CD4-positive, alpha-beta T cell (primary cell): Measurements from ENCODE around the gene KIF26B. TPM values are rescaled to one million over a fixed set of nuclear protein-coding genes. Genes with fewer than 3 reads are reported as not detected.

ENCODE experiments used
- ATAC-seq: fragments of 200-7000 bp; cut with Tn5 transposase; one replicate; pipeline ENCODE4 v1.10.0; 2022; ENCODE audit warnings: mild to moderate bottlenecking; ENCODE audit not compliant: poor library complexity
- CTCF ChIA-PET: fragments of 350-600 bp; sonication (Branson Sonifier 250); formaldehyde crosslinking; loops from one replicate; lab custom pipeline; 2021; ENCODE audit warnings: antibody characterized with exemption, inconsistent platforms; lab: Charles Lee
- POLR2A ChIA-PET: fragments of 350-600 bp; sonication (Branson Sonifier 250); formaldehyde crosslinking; loops from one replicate; lab custom pipeline; 2021; ENCODE audit warnings: antibody characterized with exemption, inconsistent platforms; lab: Charles Lee
- DNase-seq, 14 experiments: peaks; one replicate each; pipeline ENCODE4 v3.0.0-alpha.2; 2013 to 2020; ENCODE audit warnings: mixed read lengths in 2 of 14
- H3K27ac ChIP-seq, 2 donors: one replicate each; pipeline versions ENCODE4 v1.5.1 to v1.7.0; 2013; ENCODE audit warnings: low read length in 2 of 2, low read depth in 1 of 2, mild to moderate bottlenecking in 1 of 2
- H3K27me3 ChIP-seq, 2 experiments: 1 replicate in 1 of 2; 2 replicates in 1 of 2; pipeline versions ENCODE4 v1.6.1 to v1.7.0; 2013; ENCODE audit warnings: low read length in 2 of 2, control low read depth in 1 of 2, mild to moderate bottlenecking in 1 of 2, moderate library complexity in 1 of 2; ENCODE audit not compliant: insufficient read depth in 2 of 2, control insufficient read depth in 1 of 2
- H3K36me3 ChIP-seq: one replicate; pipeline ENCODE4 v1.6.1; 2013; ENCODE audit warnings: low read length, control low read depth; ENCODE audit not compliant: insufficient read depth
- H3K4me1 ChIP-seq: one replicate; pipeline ENCODE4 v1.6.1; 2013; ENCODE audit warnings: low read length, control low read depth; ENCODE audit not compliant: insufficient read depth
- H3K4me3 ChIP-seq: one replicate; pipeline ENCODE4 v1.5.1; 2013; ENCODE audit warnings: mild to moderate bottlenecking, low read length, moderate library complexity
- H3K9me3 ChIP-seq, 2 experiments: 1 replicate in 1 of 2; 2 replicates in 1 of 2; pipeline versions ENCODE4 v1.6.1 to v1.7.0; 2013; ENCODE audit warnings: low read length in 2 of 2, mild to moderate bottlenecking in 2 of 2, control low read depth in 1 of 2, moderate library complexity in 1 of 2; ENCODE audit not compliant: control insufficient read depth in 1 of 2, insufficient read depth in 1 of 2
- H3K27ac Mint-ChIP-seq: one replicate; pipeline ENCODE4 v1.8.0; 2020; ENCODE audit warnings: mixed read lengths
- H3K27me3 Mint-ChIP-seq: one replicate; pipeline ENCODE4 v1.8.0; 2021; ENCODE audit warnings: mixed read lengths
- H3K36me3 Mint-ChIP-seq: one replicate; pipeline ENCODE4 v1.8.0; 2021; ENCODE audit warnings: low read depth, mixed read lengths
- H3K4me1 Mint-ChIP-seq: one replicate; pipeline ENCODE4 v1.8.0; 2021; ENCODE audit warnings: low read depth, mixed read lengths
- H3K4me3 Mint-ChIP-seq: one replicate; pipeline ENCODE4 v1.8.0; 2020; ENCODE audit warnings: mild to moderate bottlenecking, mixed read lengths
- H3K9me3 Mint-ChIP-seq: one replicate; pipeline ENCODE4 v1.8.0; 2020; ENCODE audit warnings: mixed read lengths
- CTCF ChIP-seq: fragments of 200-600 bp; IDR thresholded peaks from one replicate; pipeline ENCODE4 v1.8.0; 2022; ENCODE audit warnings: antibody characterized with exemption, mild to moderate bottlenecking
- intact Hi-C, 2 experiments: fragments of 100-400 bp; cut with DNase I in 1 of 2; cut with micrococcal nuclease in 1 of 2; formaldehyde crosslinking; loops; one replicate each; pipeline versions ENCODE4 v1.15.1 to v1.9.0; 2023 to 2025; cut with DNase I, micrococcal nuclease
- total RNA-seq, 174 experiments: library from RNA in 2 of 174; stranded (reverse) in 2 of 174; gene quantifications; one replicate each; pipeline ENCODE4 v1.2.3 and lab custom pipeline; 2021 to 2026

KIF26B gene
- total RNA-seq, 2 experiments from 2014 or later: 0.03 TPM; not detected in 1

GRCh38 chr1:245388687-245389086, 233.9 kb downstream of the KIF26B start:
- Mint-ChIP-seq H3K4me3 (no peak overlapping the region), H3K27me3 (no peaks in the 10 kb centered on the region), H3K9me3 (peaks cover 3% of the 10 kb centered on the region), H3K27ac (no peak overlapping the region), H3K4me1 (no peaks in the 10 kb centered on the region), H3K36me3 (no peaks in the 10 kb centered on the region)
- Histone ChIP-seq H3K27me3 (no peaks in the 10 kb centered on the region), H3K36me3 (no peaks in the 10 kb centered on the region), H3K9me3 (no peaks in the 10 kb centered on the region), H3K27ac (no peak overlapping the region), H3K4me1 (no peaks in the 10 kb centered on the region), H3K4me3 (no peak overlapping the region)
- intact Hi-C loops: no loop called here
- DNase-seq: no peak
- ATAC-seq: no peak
- POLR2A ChIA-PET: no interaction called here
- TF ChIP-seq CTCF: no peak
- CTCF ChIA-PET: no interaction called here

DNA sequence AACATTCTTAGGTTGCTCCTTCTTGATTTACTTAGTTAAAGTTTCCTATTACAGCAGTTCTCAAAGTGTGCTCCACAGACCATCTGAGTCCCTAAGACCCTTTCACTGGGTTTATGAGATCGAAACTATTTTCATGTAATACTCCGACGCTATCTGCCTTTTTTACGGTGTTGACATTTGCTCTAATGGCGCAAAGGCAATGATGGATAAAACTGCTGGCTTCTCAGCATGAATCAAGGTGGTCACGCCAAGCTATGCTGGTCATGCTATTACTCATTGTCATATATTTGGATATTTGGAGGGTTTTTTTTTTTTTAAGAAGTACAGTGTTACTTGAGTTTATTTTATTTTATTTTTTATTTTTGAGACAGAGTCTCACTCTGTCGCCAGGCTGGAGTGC, 235.1 kb downstream of the KIF26B start:
- Mint-ChIP-seq H3K4me1 (no peaks in the 10 kb centered on the region), H3K27ac (no peak overlapping the region), H3K4me3 (no peak overlapping the region), H3K36me3 (no peaks in the 10 kb centered on the region), H3K27me3 (no peaks in the 10 kb centered on the region), H3K9me3 (peaks cover 3% of the 10 kb centered on the region)
- Histone ChIP-seq H3K4me1 (no peaks in the 10 kb centered on the region), H3K27ac (no peak overlapping the region), H3K9me3 (no peaks in the 10 kb centered on the region), H3K36me3 (no peaks in the 10 kb centered on the region), H3K4me3 (no peak overlapping the region), H3K27me3 (no peaks in the 10 kb centered on the region)
- DNase-seq (no peak), ATAC-seq (no peak)
- intact Hi-C loops: no loop called here
- ChIA-PET CTCF (no interaction called here), POLR2A (no interaction called here)
- TF ChIP-seq CTCF: no peak

- CTCF ChIA-PET: interaction anchor here (0.6 kb wide), 2 partner anchors 22 to 192 kb away, joined by 3 to 4 read pairs; no protein-coding TSS in a partner anchor
- H3K4me3 Mint-ChIP-seq: no peak overlapping the region
- Histone ChIP-seq H3K4me3 (no peak overlapping the region), H3K9me3 (no peaks in the 10 kb centered on the region), H3K27me3 (peaks cover 0 to 6% of the 10 kb centered on the region in 2 experiments), H3K4me1 (no peaks in the 10 kb centered on the region), H3K36me3 (no peaks in the 10 kb centered on the region), H3K27ac (no peak overlapping the region)
- no peaks in the 10 kb centered on the region for H3K27me3 Mint-ChIP-seq
- POLR2A ChIA-PET: no interaction called here
- H3K9me3 Mint-ChIP-seq: peaks cover 3% of the 10 kb centered on the region
- no peak for TF ChIP-seq CTCF
- ATAC-seq: no peak
- H3K4me1 Mint-ChIP-seq: no peaks in the 10 kb centered on the region
- intact Hi-C loops: no loop called here
- H3K27ac Mint-ChIP-seq: no peak overlapping the region
- DNase-seq: no peak
- H3K36me3 Mint-ChIP-seq: no peaks in the 10 kb centered on the region
These were observed 236.2 kb downstream of the KIF26B start for GRCh38 chr1:245390975-245391374.
